ENCODE measurements around the gene PAFAH1B2.
"Not testable (repeated sequence)": the region's sequence is repeated elsewhere in the genome, so short reads cannot be mapped to it uniquely, and the experiment has no call there.

The PAFAH1B2 gene

DNA sequence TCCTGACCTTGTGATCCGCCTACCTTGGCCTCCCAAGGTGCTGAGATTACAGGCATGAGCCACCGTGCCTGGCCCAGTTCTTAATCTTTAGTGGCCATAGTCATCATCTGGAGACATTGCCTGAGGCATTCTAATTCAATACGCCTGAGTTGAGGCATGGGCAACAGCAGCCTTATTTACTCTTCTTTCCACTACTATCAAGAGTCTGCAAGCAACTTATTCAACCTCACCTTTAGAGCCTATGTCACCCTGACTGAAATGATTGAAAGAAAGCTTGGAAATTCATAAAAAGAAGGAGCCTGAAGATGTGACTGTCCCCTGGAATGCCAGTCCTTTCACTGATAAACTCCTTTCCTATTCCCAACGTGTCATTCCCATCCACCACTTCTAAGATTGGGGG lies 15.8 kb upstream of the PAFAH1B2 start:
- DNase-seq = no peak

DNA sequence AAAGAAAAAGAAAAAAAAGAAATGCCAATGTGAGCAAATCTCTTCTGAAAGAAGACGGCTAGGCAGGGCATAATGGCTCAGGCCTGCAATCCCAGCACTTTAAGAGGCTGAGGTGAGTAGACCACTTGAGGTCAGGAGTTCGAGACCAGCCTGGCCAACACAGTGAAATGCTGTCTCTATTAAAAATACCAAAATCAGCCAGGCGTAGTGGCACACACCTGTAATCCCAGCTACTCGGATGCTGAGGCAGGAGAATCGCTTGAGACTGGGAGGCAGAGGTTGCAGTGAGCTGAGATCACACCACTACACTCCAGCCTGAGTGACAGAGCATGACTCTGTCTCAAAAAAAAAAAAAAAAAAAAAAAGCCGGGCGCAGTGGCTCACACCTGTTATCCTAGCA lies 13.7 kb upstream of the PAFAH1B2 start:
- not testable (repeated sequence) for DNase-seq

DNA sequence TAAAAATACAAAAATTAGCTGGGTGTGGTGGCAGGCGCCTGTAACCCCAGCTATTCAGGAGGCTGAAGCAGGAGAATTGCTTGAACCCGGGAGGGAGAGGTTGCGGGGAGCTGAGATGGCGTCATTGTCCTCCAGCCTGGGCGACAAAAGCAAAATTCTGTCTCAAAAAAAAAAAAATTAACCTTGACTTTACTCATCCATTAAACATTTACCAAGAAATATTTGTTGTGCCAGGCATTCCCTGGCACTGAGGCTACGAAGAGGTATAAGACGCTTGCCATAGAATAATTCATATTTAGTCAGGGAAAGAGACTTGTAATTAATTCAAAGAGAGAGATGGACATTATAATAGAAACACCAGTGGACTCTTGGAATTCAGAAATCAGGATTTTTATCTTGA lies 13.2 kb upstream of the PAFAH1B2 start:
- no peak for DNase-seq

DNA sequence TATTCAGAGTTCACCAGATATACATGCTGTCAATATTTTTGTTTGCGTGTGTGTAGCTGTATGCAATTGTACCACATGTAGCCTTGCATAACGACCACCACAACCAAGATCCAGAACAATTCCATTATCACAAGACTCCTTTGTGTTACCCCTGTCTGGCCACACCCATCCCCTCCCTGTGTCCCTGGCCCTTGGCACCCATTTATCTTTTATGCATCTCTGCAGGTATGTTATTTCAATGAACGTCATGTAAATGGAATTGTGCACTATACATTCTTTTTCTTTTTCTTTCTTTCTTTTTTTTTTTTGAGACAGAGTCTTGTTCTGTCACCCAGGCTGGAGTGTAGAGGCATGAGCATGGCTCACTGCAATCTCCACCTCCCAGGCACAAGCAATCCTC lies 9.7 kb upstream of the PAFAH1B2 start:
- no peak for DNase-seq

DNA sequence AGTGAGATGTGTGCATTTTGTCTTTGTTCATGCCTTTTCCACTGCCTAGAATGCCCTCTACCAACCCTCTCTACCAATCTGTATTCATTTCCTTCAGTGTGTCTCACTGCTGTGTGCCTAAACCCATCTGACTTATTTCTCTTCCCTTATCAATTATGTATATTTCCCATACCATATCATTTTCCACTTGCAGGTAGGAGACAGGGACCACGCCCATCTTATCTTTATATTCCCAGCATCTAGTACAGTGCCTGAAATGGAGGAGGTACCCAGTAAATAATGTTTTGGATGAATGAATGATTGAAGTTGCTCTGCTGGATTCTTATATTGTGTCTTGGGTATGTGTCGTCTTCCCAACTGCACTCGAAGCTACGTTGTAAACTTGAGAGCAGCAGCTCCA lies 9.1 kb upstream of the PAFAH1B2 start:
- DNase-seq = not testable (repeated sequence)

DNA sequence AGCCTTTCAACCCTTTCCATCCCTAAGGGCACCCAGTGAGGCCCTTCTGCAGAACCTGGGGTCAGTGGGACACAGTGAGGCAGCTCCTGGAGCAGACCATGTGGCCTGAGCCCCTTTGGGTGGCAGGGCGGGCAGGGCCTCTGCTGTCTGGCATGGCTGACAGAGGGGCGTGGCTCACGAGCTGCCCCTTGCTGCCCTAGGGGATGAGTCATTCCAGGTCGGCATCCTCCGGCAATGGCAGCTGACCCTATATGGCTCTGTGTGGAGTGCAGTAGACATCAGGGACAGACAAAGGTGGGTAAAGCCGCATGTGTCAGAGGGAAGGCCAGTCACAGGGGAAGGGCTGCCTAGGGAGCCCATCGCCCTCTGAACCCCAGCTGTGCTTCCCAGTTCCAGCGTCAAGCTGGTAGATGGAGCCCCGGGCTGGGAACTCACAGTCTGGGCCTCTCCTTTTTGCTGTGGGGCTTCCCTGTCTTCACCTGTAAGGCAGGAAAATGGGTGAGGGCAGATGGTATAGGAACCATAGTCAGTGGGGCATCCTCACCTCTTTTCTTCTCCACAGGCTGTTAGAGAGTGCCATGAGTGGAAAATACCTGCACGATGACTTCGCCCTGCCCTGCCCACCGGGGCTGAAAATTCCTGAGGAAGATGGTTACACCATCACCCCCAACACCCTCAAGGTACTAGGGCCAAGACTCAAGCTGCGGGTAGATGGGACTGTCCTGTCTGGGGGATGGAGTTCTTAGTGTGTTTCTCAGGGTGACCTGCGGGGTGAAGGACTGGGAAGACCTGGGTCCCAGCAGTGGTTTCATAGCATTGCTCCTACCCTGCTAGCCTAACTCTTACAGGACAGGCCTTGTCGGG lies 6.6 kb upstream of the PAFAH1B2 start:
- DNase-seq = not testable (repeated sequence)

DNA sequence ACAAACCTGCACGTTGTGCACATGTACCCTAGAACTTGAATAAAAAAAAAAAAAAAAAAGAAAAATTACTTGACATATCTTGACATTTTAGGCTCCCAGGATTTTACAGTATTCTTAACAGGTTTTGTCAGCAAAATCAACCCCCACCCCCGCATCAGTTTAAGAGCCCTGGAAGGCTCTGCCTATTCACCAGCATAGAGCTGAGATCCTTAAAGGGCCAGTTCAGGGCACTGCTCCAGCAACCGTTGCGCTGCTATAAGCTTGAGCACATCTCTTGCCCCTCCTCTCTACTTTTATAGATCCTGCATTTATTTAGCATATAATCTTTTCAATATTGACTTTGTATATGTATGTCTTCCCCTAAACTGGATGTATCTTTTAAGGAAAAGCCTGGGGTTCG lies 697 bp upstream of the PAFAH1B2 start:
- DNase-seq = peak in 1 of 6 experiments; percentile 31

DNA sequence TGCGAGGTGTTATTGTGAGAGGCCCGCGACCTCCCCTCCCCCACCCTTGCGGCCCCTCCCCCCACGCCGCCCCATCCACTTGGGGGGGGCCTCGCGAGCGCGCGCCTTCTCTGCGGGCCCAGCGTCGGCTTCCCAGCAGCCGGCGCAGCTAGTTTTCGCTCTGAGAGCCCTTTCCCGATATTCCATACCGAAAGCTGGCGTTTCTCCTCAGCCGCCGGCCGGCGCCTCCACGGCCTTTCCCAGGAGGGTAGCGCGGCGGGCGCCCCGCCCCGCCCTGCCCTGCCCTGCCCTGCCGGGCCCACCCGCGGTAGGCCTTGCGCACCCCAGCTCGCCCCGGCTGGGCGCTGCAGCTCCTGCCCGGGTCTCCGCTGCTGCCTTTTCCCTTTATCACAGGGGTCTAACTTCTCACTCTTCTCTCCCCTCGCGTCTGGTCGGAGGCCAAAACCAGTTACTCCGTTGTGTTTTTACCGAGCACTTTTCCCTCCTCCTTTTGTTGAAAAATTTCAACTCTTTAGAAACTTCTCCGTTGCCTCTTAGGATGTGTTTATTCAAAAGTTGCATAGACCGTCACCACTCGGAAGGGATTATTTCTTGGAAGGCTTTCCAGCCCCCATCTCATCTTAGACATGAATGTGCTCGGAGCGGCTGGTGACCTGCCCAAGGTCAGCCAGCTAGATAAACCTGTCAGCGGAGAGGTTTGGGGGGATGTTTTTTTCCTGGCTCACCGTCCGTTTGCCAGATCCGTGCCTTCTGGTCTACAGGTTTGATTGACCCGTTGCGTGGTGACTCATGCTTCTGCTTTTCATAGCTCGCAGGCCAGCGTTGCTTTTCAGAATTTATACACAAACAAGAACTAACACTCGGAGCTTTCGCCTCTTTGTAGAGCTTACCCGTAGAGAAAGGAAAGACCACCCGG lies 648 bp downstream of the PAFAH1B2 start:
- peak; percentile 6 to 62 (median 44) for DNase-seq

DNA sequence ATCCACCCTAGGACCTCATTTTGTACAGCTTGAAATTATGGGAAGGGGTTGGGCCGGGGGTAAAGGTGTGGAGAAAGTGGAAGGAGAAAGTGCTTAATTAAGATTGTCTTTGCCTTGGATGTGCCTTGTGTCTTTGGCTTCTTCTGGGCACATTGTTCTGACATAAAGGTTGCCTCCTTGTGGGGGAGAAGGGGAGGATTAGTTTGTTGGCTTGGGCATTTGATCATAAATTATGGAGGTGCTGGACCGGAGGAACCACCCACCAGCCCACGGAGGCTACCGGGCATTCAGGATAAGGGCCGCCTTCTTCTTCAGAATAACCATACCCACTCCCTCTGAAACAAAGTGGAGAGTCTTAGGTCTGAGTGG lies 1.3 kb downstream of the PAFAH1B2 start:
- DNase-seq = no peak

DNA sequence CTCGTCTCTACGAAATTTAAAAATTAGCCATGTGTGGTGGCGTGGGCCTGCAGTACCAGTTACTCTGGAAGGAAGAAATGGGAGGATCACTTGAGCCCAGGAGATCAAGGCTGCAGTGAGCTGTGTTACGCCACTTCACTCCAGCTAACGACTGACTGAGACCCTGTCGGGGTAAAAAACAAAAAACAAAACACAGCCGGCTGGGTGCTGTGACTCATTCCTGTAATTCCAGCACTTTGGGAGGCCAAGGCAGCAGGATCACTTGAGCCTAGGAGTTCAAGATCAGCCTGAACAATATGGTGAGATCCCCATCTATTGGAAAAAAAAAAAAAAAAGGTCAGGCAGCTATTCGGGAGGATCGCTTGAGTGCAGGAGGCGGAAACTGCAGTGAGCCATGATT lies 2.4 kb downstream of the PAFAH1B2 start:
- no peak for DNase-seq

DNA sequence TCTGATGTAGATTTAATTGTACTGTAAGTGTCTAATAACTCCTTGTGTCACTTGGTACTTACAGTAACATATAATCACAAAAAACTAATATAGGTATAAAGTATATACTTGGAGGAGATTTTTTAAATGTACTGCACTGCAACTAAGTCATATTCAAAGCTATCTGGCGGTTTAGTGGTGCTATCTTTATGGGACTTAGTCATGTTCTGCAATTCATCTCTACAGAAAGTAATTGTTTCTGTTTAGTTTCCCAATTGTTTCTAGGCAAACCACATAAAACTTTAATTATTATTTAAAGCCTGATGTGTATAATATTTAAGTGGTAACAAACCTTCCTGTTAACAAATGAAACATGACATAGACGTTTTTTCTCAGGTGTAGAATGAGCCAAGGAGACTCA lies 8.0 kb downstream of the PAFAH1B2 start:
- no peak for DNase-seq

DNA sequence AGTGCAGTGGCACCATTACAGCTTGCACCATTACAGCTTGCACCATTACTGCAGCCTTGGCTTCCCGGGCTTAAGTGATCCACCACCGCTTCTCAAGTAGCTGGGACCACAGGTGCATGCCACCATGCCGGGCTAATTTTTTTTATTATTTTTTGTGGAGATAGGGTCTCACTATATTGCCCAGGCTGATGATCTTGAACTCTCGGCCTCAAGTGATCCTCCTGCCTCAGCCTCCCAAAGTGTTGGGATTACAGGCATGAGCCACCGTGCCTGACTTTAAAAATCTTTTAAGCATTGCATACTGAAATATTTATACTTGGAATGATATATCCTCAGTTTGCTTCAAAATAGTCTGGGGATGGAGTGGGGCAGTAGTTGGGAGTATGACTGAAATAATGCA lies 10.4 kb downstream of the PAFAH1B2 start:
- DNase-seq = no peak

DNA sequence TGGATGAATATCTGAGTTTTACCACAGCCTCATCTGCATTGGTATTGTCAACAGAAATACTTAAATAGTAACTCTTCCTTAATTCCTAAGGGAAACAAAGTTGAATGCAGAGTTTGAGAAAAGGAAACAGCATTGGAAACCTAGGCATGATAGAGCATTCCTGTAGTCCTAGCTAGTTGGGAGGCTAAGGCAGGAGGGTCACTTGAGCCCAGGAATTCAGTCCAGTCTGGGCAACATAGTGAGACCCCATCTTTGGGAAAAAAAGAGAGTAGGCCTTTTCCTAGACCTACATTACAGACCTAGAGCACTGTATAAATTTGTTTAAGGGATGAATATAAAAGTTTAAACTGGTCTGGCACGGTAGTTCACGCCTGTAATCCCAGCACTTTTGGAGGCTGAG lies 13.4 kb downstream of the PAFAH1B2 start:
- DNase-seq = no peak

DNA sequence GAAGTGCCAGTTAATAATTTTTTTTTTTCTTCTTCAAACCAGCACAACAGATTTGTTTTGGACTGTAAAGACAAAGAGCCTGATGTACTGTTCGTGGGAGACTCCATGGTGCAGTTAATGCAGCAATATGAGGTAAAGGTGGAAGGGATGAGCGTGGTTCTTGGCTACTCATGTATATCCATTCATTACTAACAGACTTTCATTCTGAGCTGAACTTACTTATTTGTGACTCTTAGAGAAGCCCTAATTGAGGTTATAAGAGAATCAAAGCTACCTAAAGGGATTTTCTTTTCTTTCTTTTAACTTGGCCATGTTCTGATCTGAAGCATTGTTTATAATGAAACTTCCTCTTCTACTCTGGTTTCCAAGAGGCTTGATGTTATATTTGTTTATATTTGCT lies 15.8 kb downstream of the PAFAH1B2 start:
- DNase-seq = no peak

DNA sequence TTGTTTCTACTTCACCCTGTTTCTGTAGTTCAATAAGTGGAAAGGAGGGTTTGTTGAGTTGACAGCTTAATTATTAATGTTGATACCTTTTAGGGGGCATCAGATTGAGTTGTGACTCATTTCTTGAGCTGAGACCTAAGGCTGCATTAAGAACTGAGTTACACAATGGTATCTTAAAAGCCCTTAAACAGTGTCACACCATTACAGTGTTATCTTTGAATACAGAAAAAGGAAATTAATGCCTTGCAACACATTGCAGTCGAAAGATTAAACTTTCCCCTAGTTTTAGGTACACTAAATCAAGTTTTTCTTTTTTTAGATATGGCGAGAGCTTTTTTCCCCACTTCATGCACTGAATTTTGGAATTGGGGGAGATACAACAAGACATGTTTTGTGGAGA lies 16.7 kb downstream of the PAFAH1B2 start:
- no peak for DNase-seq

DNA sequence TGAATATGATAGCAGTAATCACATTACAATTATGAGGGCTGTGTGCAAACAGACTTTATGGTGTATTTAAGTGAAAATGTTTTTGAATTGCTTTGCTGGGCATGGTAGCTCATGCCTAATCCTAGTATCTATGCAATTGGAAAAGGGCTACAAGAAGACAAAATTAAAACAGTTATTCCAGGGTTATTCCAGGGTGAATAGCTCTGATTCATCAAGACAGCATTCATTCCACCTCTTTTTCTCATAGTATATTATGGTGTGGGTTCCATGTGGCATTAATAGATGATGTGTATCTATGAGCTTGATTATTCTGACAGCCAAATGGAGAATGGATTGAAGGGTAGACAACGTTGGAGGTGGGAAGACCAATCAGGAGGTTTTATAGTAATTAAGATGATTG lies 22.4 kb downstream of the PAFAH1B2 start:
- no peak for DNase-seq

DNA sequence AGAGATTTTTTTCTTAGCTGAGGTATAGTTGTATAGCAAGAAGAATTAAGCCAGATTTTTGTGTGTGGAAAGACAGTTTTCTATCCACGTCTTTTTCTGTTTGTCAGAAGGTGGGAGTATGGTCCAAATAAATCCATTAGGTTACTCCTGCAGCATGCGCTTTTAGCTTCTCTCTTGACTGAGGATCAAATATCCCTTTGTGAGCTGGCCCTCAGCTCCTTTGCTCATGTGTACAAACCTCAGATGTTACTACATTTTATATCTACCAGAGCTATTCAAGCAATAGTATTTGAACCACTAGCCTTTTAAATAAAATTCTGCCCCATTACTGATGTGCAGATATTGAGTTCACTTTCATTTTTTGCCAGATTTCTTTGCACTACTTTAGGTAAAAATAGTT lies 25.6 kb downstream of the PAFAH1B2 start:
- DNase-seq = no peak

DNA sequence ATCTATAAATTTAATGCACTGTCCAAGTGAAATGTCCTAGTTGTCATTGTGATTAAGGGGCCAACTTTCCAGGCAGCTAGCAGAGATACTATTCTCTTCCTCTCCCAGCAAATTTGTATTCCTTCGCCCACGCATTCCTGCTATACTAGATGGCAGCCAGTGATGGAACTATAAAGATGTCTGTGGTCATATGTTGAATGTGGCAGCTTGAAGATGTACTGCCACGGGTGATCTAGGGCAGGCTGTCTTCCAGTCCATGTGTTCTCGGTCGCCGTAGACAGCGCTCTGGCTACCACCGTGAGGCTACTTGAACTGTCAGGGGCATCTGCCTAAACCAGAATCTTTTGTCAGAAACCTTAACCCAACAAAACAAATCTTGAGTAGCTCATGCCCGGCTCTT lies 26.1 kb downstream of the PAFAH1B2 start:
- DNase-seq = no peak

DNA sequence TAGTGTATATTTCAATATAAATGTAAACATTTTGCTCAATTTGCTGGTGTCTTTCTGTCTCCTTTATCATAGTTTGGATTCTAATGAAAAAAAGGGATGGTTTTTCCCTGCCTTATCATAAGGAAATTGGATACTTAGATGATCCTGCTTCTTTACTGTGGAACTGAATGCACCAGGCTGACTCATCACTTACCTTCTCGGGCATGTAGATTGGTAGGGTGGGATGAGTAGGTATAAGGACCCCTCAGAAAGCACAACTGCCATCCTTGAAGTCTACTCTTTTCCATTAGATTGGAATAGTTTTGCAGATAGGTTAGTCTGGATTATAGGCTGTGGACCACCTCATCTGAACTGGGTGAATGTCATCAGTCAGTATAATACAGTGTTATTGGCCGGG lies 26.9 kb downstream of the PAFAH1B2 start:
- DNase-seq = no peak

DNA sequence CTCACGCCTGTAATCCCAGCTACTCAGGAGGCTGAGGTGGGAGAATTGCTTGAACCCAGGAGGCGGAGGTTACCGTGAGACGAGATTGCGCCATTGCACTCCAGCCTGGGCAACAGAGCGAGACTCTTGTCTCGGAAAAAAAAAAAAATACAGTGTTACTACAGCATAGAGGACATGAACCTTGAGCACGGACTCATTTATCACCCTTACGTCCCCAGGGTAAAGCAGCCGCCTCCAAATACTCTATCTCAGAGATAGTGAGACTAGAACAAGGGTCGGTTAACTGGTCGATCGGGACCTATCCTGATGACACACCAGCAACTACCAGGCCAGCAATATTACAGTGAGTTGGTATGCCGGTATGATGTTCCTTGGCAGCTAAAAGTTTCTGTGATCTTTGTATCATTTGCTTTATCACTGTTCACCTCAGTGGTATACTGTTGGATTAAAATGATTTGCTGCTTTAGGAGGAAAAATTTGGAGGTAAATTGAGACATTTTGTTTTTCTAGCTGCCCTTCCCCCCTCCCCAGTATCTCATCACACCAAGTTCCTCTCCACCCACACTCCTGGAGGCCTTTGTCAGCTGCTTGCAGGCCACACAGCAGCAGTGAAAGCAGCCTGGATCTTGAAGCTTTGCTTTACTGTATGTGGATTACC lies 27.4 kb downstream of the PAFAH1B2 start:
- DNase-seq = no peak

DNA sequence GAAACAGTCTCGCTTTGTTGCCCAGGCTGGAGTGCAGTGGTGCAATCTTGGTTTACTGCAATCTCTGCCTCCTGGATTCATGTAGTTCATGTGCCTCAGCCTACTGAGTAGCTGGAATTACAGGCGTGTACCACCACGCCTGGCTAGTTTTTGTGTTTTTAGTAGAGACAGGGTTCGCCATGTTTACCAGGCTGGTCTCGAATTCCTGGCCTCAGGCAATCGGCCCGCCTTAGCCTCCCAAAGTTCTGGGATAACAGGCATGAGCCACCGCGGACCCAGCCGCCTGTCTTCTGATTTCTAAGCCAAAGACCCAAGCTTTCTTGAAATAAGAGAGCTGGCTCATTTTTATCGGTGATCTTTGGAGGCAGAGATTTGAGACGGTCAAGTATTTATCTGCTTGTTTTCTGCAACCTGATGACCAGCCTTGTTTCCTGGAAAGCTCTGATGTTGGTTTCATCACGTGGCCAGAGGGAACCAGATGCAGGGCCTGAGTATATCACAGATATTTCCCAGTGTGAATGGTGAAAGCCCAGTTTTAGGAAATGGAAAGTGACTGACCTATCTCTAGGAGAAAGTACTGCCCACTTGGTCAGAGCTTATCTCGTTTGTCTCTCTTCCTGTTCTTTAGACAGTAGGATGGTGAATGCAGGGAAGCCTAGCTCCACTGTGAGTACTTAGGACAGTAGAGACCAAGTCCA lies 28.8 kb downstream of the PAFAH1B2 start:
- no peak for DNase-seq

DNA sequence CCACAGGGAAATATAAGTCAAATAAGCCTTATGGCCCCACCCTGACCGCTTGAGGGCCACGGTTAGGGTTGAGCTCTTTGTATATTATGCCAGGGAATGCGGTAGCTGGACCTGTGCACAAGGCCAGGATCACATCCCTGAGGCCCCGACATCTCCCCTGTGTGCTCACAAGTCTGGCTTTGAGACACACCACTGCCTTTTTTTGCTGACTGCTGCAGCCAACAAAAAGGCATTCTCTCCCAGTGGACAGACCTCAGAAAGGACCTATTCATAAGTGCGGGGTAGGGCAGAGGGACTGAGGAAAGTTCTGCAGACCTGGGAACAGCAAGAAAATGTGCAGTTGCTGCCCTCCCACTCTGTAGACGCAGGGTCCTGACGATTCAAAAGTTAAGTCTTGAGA lies 31.0 kb downstream of the PAFAH1B2 start:
- no peak for DNase-seq

DNA sequence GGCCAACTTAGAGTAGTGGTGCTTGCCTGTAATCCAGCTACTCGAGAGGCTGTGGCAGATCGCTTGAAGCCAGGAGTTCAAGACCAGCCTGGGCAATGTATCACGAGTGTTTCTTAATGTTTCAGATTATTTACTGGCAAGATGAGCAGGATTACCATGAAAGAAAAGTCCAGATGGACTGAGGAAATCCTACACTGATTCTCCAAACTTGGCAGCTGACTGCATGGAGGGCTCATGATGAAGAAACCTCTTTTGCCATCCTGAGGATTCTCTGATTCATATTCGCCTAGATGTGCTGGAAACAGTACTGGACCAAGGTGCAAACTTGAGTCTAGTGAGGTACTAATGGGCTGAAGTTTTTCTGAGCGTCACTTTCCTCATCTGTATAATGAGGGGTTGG lies 31.7 kb downstream of the PAFAH1B2 start:
- no peak for DNase-seq
